Fibroblast of villous mesenchyme (primary cell): Measurements from ENCODE around the gene NOCT. TPM values are rescaled to one million over a fixed set of nuclear protein-coding genes. Genes with fewer than 3 reads are reported as not detected.

Experiments
- DNase-seq: peaks from one replicate; pipeline ENCODE4 v3.0.0-alpha.2; 2010; ENCODE audit warnings: low read depth
- H3K4me3 ChIP-seq: 2 replicates; pipeline ENCODE4 v1.5.1; 2011; ENCODE audit warnings: low read depth, mild to moderate bottlenecking, low read length
- CTCF ChIP-seq: IDR thresholded peaks from 2 replicates; pipeline ENCODE4 v1.5.1; 2012; ENCODE audit warnings: low read depth, mild to moderate bottlenecking, low read length; ENCODE audit not compliant: insufficient read depth
- total RNA-seq: library from RNA; depleted of rRNA; stranded (reverse); fragments of >200 nt; gene quantifications from 2 replicates; pipeline ENCODE4 v1.2.3, GENCODE V29; 2012

The NOCT gene
- 27.7 and 61.7 TPM in 2 replicates for total RNA-seq

GRCh38 chr4:139015269-139015947 lies at the start of gene NOCT:
Gene NOCT, plus strand, starts transcription at chr4:139015781. Its CDS starts 201 bp downstream, at chr4:139015982.
- TF ChIP-seq CTCF: no peak
- peak; percentile 88 for DNase-seq
- peak within 1 kb of the TSS; percentile 69 for H3K4me3 ChIP-seq

GRCh38 chr4:138967313-138967712 lies 48.3 kb upstream of the NOCT start:
- no peak for TF ChIP-seq CTCF
- DNase-seq: peak; percentile 87
- no peak overlapping the region for H3K4me3 ChIP-seq

- H3K4me3 ChIP-seq: no peak overlapping the region
- no peak for TF ChIP-seq CTCF
- no peak for DNase-seq
Measured at GRCh38 chr4:138972956-138973801, 42.4 kb upstream of the NOCT start.

- DNase-seq: no peak
- no peak overlapping the region for H3K4me3 ChIP-seq
- no peak for TF ChIP-seq CTCF
Measured at GRCh38 chr4:138975225-138975624, 40.4 kb upstream of the NOCT start.

- TF ChIP-seq CTCF: no peak
- H3K4me3 ChIP-seq: no peak overlapping the region
- no peak for DNase-seq
Measured at GRCh38 chr4:138976526-138976925, 39.1 kb upstream of the NOCT start.

- H3K4me3 ChIP-seq: no peak overlapping the region
- no peak for TF ChIP-seq CTCF
- no peak for DNase-seq
Measured at GRCh38 chr4:138977524-138977923, 38.1 kb upstream of the NOCT start.
